B cell (primary cell): Measurements from ENCODE around the gene CAMK4.

ENCODE experiments used
- EZH2 ChIP-seq: IDR thresholded peaks from 2 replicates; pipeline ENCODE4 v1.6.1; 2012; ENCODE audit warnings: borderline replicate concordance, low read depth, mild to moderate bottlenecking, moderate library complexity, low read length; ENCODE audit not compliant: insufficient read depth, poor library complexity, severe bottlenecking
- TF ChIP-seq, protein P1 (sequence below): fragments of 200-600 bp; IDR thresholded peaks from one replicate; pipeline ENCODE4 v1.8.0; 2022; ENCODE audit warnings: antibody characterized with exemption, mild to moderate bottlenecking

DNA sequence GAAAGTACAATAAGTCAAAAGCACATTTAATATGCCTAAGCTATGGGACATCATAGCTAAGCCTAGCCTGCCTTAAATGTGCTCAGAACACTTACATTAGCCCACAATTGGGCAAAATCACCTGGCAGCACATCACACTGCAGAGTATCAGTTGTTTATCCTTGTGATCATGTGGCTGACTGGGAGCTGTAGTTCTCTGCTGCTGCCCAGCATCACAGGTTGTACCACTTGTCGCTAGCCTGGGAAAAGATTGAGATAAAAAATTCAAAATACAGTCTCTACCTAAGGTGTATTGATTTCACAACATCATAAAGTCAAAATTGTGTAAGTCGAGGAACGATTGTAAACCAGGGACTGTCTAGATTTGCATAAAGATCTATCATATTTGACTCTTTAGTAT, 58.6 kb downstream of the CAMK4 start:
- TF ChIP-seq, protein P1, sequence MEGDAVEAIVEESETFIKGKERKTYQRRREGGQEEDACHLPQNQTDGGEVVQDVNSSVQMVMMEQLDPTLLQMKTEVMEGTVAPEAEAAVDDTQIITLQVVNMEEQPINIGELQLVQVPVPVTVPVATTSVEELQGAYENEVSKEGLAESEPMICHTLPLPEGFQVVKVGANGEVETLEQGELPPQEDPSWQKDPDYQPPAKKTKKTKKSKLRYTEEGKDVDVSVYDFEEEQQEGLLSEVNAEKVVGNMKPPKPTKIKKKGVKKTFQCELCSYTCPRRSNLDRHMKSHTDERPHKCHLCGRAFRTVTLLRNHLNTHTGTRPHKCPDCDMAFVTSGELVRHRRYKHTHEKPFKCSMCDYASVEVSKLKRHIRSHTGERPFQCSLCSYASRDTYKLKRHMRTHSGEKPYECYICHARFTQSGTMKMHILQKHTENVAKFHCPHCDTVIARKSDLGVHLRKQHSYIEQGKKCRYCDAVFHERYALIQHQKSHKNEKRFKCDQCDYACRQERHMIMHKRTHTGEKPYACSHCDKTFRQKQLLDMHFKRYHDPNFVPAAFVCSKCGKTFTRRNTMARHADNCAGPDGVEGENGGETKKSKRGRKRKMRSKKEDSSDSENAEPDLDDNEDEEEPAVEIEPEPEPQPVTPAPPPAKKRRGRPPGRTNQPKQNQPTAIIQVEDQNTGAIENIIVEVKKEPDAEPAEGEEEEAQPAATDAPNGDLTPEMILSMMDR = no peak
- no peak for TF ChIP-seq EZH2
